NCI-H146 treated with DMSO at 0.1 percent for 48 hours (cell line): ENCODE data around the gene PPP1R37.

Experiments used
- DNase-seq: peaks from one replicate; lab custom pipeline; 2025; ENCODE audit not compliant: unreplicated experiment; lab: John Stamatoyannopoulos, UW

The PPP1R37 gene

GRCh38 chr19:45150751-45151281 lies 57.8 kb downstream of the PPP1R37 start:
- no peak for DNase-seq

DNA sequence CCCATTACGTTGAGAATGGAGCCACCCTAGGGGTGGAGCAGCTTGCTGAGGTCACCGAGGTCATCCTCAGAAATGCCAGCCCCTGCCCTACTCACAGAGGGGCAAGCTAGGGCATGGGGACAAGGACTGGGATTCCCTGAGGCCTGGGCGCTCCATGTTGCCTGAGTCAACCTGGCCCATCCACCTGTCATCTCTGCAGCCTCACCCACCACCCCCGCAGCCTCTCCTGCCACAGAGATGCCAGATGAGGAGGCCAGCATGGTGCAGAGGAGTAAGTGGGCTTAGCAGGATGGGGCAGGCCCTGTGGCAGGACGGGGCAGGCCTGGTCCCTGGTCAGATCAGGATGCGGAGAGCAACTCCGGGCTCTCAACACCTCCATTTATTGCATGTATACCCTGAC lies 58.3 kb downstream of the PPP1R37 start:
- DNase-seq: no peak

GRCh38 chr19:45151821-45152503 lies 59.0 kb downstream of the PPP1R37 start:
- no peak for DNase-seq

- no peak for DNase-seq
Observed at GRCh38 chr19:45152504-45153338, 59.7 kb downstream of the PPP1R37 start.

DNA sequence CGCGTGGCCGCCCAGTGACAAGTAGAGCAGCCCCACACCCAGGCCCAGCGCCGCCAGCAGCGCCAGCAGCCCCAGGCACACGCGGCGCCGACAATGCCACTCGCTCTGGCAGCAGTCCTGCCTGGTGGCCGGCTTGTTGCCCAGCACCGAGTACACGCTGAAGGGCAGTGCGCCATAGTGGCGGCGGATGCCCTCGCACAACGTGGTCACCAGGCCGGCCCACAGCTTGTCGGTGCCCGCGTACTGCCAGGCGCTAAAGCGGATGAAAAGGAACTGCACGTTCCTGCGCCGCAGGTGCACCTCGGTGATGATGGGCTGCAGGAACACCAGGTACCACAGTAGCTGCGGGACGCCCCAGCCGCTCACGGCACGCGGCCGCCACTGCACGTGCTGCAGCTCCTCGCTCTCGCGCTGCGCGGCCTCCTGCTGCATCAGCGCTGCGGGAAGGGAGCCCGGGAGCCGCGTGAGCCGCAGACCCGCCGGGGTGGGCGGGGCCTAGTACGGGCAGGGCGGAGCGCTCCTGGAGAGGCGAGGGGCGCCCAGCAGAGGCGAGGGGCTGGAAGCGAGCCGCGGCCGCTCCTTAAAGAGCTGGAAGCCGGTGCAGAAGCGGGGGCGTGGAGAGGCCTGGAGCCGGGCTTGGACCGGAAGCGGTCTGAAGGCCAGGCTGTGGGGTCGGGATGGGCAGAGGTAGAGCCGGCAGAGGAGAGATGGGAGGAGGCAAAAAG lies 60.5 kb downstream of the PPP1R37 start:
- no peak for DNase-seq

GRCh38 chr19:45154064-45154827 lies 61.3 kb downstream of the PPP1R37 start:
- DNase-seq: no peak

DNA sequence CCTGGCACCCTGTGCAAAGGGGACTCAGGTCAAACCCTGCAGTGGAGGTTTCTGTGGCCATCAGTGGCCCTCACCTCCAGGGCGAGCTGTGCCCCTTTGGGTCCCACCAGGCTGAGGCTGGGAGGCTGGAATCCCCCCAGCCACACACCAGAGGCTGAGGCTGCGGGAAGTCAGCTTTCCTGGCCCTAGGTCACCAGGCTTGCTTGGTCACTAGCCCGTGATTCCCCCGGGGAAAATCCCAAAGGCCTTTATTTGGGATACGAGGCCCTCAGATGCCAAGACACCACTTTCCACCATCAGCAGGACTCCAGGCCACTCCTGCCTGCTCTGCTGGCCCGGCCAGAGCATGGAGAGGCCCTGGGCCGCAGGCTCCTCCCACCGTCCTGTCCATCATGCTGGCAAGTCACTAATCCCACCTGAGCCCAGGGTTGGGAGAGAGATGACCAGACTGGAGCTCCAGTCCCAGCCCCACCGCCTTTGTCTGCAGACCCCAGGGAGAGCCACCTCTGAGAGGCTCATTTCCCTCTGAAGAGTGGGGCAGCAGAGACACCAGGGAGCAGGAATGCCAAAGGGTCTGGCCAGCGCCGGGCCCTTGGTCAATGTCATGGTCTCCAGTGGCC lies 63.1 kb downstream of the PPP1R37 start:
- DNase-seq: no peak

GRCh38 chr19:45156751-45157150 lies 63.8 kb downstream of the PPP1R37 start:
- no peak for DNase-seq

DNA sequence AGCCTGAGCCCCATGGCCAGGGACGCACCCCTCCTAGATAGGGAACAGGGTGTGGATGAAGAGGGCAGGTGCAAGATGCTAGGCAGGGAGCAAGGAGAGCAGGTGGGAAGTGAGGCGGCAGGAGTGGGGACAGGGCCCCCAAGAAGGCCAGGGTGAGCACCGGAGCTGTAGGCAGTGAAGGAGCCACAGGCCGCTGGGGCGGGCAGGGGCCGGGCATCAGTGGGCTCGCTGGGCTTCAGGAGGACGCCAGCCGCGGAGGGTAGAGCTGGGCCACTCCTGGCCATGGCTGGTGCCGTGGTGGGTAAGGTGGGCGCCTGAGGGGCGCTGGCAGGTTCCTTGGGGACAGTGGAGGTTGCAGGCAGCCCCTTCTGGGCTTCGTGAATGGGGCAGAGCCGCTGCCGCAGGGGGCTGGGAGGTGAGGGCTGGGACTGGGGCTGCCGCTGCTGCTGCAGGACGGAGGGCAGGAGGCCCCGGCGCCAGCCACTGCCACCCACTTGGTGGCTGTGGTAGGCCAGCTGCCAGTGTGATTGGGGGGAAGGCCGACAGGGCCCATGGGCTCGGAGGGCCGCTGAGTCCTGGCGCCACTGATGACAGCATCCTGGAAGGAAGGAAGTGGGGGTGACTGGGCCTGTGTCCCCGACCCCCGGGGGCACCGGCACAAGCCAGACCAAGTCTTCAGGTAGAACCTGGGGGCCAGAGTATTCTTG lies 65.7 kb downstream of the PPP1R37 start:
- DNase-seq: no peak

- no peak for DNase-seq
Observed at GRCh38 chr19:45159210-45159970, 66.4 kb downstream of the PPP1R37 start.

DNA sequence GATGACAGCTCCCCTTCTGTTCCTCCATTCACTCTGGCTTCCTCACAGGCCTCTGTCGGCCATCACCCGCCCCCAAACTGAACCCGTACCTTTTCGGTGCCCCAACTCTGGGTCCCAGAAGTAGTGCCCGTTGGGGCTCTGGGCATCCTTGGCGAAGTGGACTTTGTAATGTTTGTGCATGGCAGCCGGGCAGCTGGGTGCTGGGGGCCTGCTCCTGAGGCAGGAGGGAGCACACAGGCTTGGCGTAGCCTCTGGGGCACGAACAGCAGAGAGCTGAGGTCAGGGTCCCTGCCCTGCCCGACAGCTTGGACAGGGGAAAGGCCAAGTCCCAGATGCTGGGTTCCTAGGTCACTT lies 67.0 kb downstream of the PPP1R37 start:
- DNase-seq: no peak

GRCh38 chr19:45160870-45161737 lies 68.1 kb downstream of the PPP1R37 start, which contains the start of gene NKPD1:
Gene NKPD1 (minus strand): TSS chr19:45160982. CDS start chr19:45160150, 832 bp downstream.
- no peak for DNase-seq

- DNase-seq: peak; percentile 19
Observed at GRCh38 chr19:45161738-45162607, 69.0 kb downstream of the PPP1R37 start.

DNA sequence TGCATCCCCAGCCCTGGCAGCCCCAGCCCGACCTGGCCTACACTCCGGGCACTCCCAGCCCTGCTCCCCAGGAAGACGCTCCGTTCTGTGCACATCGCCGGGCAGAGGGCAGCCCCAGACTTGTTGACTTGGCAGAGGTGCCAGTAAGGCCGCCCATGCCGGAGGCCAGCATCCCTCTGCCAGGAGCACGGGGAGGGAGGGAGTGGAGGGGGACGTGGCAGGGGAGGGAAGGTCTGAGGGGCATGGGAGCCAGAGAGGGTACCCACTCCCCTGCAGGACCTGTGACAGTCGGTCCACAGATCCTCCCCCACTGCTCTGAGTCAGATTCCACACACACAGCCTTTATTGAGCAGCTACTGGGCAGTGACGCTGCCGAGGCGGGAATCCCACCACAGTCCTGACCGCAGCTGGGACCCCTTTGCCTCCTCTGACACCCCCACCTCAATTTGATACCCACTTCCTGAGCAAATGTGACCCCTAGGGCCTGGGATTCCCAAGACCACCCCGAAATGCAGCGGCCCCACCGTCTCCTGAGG lies 69.7 kb downstream of the PPP1R37 start:
- no peak for DNase-seq

DNA sequence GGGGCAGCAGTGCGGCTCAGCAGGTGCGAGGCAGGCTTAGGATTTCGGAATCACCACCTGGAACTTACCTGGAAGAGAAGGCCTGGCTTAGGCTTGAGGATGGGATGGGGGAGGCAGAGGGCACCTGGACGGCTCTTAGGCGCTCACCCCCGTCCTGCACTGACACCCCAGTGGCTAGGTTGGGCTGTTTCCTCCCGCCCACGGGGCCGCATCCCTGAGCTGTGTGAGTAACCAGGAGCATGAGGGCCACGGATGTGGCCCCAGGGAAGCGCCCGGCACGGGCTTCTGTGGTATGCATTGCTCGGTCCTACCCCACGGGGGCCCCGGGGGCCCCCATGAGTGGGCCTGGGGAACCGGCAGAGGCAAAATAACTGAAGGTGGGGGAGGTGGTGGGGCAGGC lies 70.2 kb downstream of the PPP1R37 start:
- DNase-seq: no peak

- no peak for DNase-seq
Observed at GRCh38 chr19:45163751-45164460, 70.9 kb downstream of the PPP1R37 start.
